Activated CD4-positive, alpha-beta memory T cell treated with anti-CD3 and anti-CD28 coated beads for 36 hours (primary cell): Measurements from ENCODE around the gene DCST1. TPM values are rescaled to one million over a fixed set of nuclear protein-coding genes. Genes with fewer than 3 reads are reported as not detected.
A peak's percentile ranks its signal among the peaks of the same experiment; 100 is the strongest.

Experiments
- CTCF ChIA-PET: fragments of 350-600 bp; sonication (Branson Sonifier 250); formaldehyde crosslinking; loops from one replicate; lab custom pipeline; 2021; ENCODE audit warnings: antibody characterized with exemption, inconsistent platforms; lab: Charles Lee
- POLR2A ChIA-PET: fragments of 350-600 bp; sonication (Branson Sonifier 250); formaldehyde crosslinking; loops from one replicate; lab custom pipeline; 2021; ENCODE audit warnings: antibody characterized with exemption; lab: Charles Lee
- DNase-seq: peaks from one replicate; pipeline ENCODE4 v3.0.0-alpha.2; 2020
- H3K27ac Mint-ChIP-seq: one replicate; pipeline ENCODE4 v1.8.0; 2021; ENCODE audit warnings: mixed read lengths
- H3K27me3 Mint-ChIP-seq: one replicate; pipeline ENCODE4 v1.8.0; 2021; ENCODE audit warnings: mixed read lengths
- H3K36me3 Mint-ChIP-seq: one replicate; pipeline ENCODE4 v1.8.0; 2021; ENCODE audit warnings: mixed read lengths
- H3K4me1 Mint-ChIP-seq: one replicate; pipeline ENCODE4 v1.8.0; 2021; ENCODE audit warnings: low read depth, mixed read lengths
- H3K4me3 Mint-ChIP-seq: one replicate; pipeline ENCODE4 v1.8.0; 2021; ENCODE audit warnings: mild to moderate bottlenecking, mixed read lengths
- H3K9me3 Mint-ChIP-seq: one replicate; pipeline ENCODE4 v1.8.0; 2021; ENCODE audit warnings: mixed read lengths
- intact Hi-C: fragments of 100-400 bp; cut with micrococcal nuclease; formaldehyde crosslinking; loops from one replicate; pipeline ENCODE4 v1.15.1; 2023
- total RNA-seq, 2 experiments: library from RNA; stranded (reverse); gene quantifications; one replicate each; pipeline ENCODE4 v1.2.3, GENCODE V29; 2021

The DCST1 gene
- total RNA-seq, 2 experiments from 2014 or later, result 0.14 TPM; not detected in 1

- peaks cover 36% of the 10 kb centered on the region for H3K27me3 Mint-ChIP-seq
These were observed 45.5 kb downstream of the DCST1 start for GRCh38 chr1:155079210-155079486.

GRCh38 chr1:155079487-155080311 is 46.1 kb downstream of the DCST1 start:
- no peak for DNase-seq
- Mint-ChIP-seq H3K4me3 (peak overlapping the region; percentile 56), H3K4me1 (peaks cover 38% of the 10 kb centered on the region), H3K27me3 (peaks cover 40% of the 10 kb centered on the region), H3K36me3 (no peaks in the 10 kb centered on the region), H3K27ac (no peak overlapping the region), H3K9me3 (no peaks in the 10 kb centered on the region)
- ChIA-PET CTCF (interaction anchor here (0.9 to 3.0 kb wide), 5 partner anchors 18 to 96 kb away, joined by 3 to 10 read pairs (median 7); partner anchors contain the start of genes ADAM15 and KRTCAP2), POLR2A (interaction anchor here (0.5 kb wide), 1 partner anchor 12 kb away, joined by 4 read pairs; no protein-coding TSS in a partner anchor)
- intact Hi-C loops, result no loop called here

More at GRCh38 chr1:155079210-155079486, 45.5 kb downstream of the DCST1 start:
- H3K9me3 Mint-ChIP-seq, result no peaks in the 10 kb centered on the region
- ChIA-PET POLR2A (interaction anchor here (0.5 kb wide), 1 partner anchor 11 kb away, joined by 4 read pairs; no protein-coding TSS in a partner anchor), CTCF (interaction anchor here (0.5 to 3.0 kb wide), 5 partner anchors 18 to 94 kb away, joined by 3 to 10 read pairs (median 4); partner anchors contain the start of genes ADAM15 and KRTCAP2)
- H3K4me3 Mint-ChIP-seq, result peak overlapping the region; percentile 56
- no peak overlapping the region for H3K27ac Mint-ChIP-seq
- peaks cover 34% of the 10 kb centered on the region for H3K4me1 Mint-ChIP-seq
- intact Hi-C loops, result no loop called here
- DNase-seq, result no peak
- no peaks in the 10 kb centered on the region for H3K36me3 Mint-ChIP-seq

- Mint-ChIP-seq H3K4me3 (no peak overlapping the region), H3K4me1 (peaks cover 40% of the 10 kb centered on the region)
These were observed 46.9 kb downstream of the DCST1 start for GRCh38 chr1:155080312-155081228.

GRCh38 chr1:155081472-155082300 is 48.1 kb downstream of the DCST1 start:
- Mint-ChIP-seq H3K36me3 (no peaks in the 10 kb centered on the region), H3K27me3 (peaks cover 40% of the 10 kb centered on the region), H3K9me3 (no peaks in the 10 kb centered on the region), H3K27ac (no peak overlapping the region), H3K4me3 (peak overlapping the region; percentile 56), H3K4me1 (peaks cover 44% of the 10 kb centered on the region)
- CTCF ChIA-PET, result interaction anchor here (0.6 to 4.7 kb wide), 14 partner anchors 10 to 94 kb away, joined by 3 to 125 read pairs (median 4); partner anchors contain the start of genes ADAM15, EFNA4 and KRTCAP2
- POLR2A ChIA-PET, result no interaction called here
- intact Hi-C loops, result no loop called here
- no peak for DNase-seq

More at GRCh38 chr1:155080312-155081228, 46.9 kb downstream of the DCST1 start:
- intact Hi-C loops, result no loop called here
- Mint-ChIP-seq H3K36me3 (no peaks in the 10 kb centered on the region), H3K27me3 (peaks cover 40% of the 10 kb centered on the region), H3K27ac (no peak overlapping the region), H3K9me3 (no peaks in the 10 kb centered on the region)
- peak; percentile 45 for DNase-seq
- ChIA-PET POLR2A (no interaction called here), CTCF (interaction anchor here (0.8 to 3.0 kb wide), 10 partner anchors 10 to 95 kb away, joined by 3 to 10 read pairs (median 4); partner anchors contain the start of genes ADAM15 and KRTCAP2)

- Mint-ChIP-seq H3K4me3 (peak overlapping the region; percentile 16), H3K4me1 (peaks cover 44% of the 10 kb centered on the region), H3K27me3 (peaks cover 40% of the 10 kb centered on the region), H3K36me3 (no peaks in the 10 kb centered on the region), H3K27ac (no peak overlapping the region), H3K9me3 (no peaks in the 10 kb centered on the region)
- intact Hi-C loops, result no loop called here
- ChIA-PET POLR2A (no interaction called here), CTCF (interaction anchor here (1.0 to 4.7 kb wide), 7 partner anchors 9 to 90 kb away, joined by 3 to 125 read pairs (median 5); partner anchors contain the start of genes EFNA4 and KRTCAP2)
- DNase-seq, result peak; percentile 46
These were observed 48.9 kb downstream of the DCST1 start for GRCh38 chr1:155082301-155083051.

- Mint-ChIP-seq H3K4me3 (no peak overlapping the region), H3K36me3 (no peaks in the 10 kb centered on the region), H3K27ac (no peak overlapping the region), H3K9me3 (no peaks in the 10 kb centered on the region), H3K27me3 (peaks cover 40% of the 10 kb centered on the region), H3K4me1 (peaks cover 44% of the 10 kb centered on the region)
- ChIA-PET POLR2A (no interaction called here), CTCF (interaction anchor here (1.0 to 4.7 kb wide), 10 partner anchors 7 to 122 kb away, joined by 3 to 125 read pairs (median 6); partner anchors contain the start of genes ADAM15, EFNA3, EFNA4 and KRTCAP2)
- DNase-seq, result no peak
- intact Hi-C loops, result no loop called here
These were observed 49.5 kb downstream of the DCST1 start for GRCh38 chr1:155083052-155083541.

GRCh38 chr1:155083865-155084721 is 50.5 kb downstream of the DCST1 start:
- Mint-ChIP-seq H3K36me3 (no peaks in the 10 kb centered on the region), H3K27ac (peak overlapping the region; percentile 11), H3K9me3 (no peaks in the 10 kb centered on the region), H3K27me3 (peaks cover 40% of the 10 kb centered on the region), H3K4me3 (peak overlapping the region; percentile 92), H3K4me1 (peaks cover 43% of the 10 kb centered on the region)
- intact Hi-C loops, result loop anchor here (1.0 to 2.0 kb wide), 8 partner anchors 21 to 525 kb away; partner anchors contain the start of genes CKS1B, EFNA4, FLAD1 and KRTCAP2
- DNase-seq, result peak; percentile 60
- ChIA-PET POLR2A (interaction anchor here (0.6 to 2.3 kb wide), 4 partner anchors 21 to 147 kb away, joined by 3 to 21 read pairs (median 4); partner anchors contain the start of genes EFNA4, KRTCAP2 and PMVK), CTCF (interaction anchor here (0.8 to 4.7 kb wide), 27 partner anchors 8 to 605 kb away, joined by 3 to 125 read pairs (median 10); partner anchors contain the start of genes ADAM15, EFNA3, EFNA4 and FLAD1)

- CTCF ChIA-PET, result interaction anchor here (0.6 to 4.7 kb wide), 54 partner anchors 8 to 679 kb away, joined by 3 to 125 read pairs (median 5); partner anchors contain the start of genes ADAM15, EFNA1, EFNA3 and EFNA4
- intact Hi-C loops, result loop anchor here (1.0 to 2.0 kb wide), 9 partner anchors 22 to 526 kb away; partner anchors contain the start of genes CKS1B, EFNA4, FLAD1 and KRTCAP2
- Mint-ChIP-seq H3K27ac (peak overlapping the region; percentile 84), H3K36me3 (no peaks in the 10 kb centered on the region), H3K4me3 (peak overlapping the region; percentile 92), H3K27me3 (peaks cover 31% of the 10 kb centered on the region), H3K4me1 (peaks cover 35% of the 10 kb centered on the region), H3K9me3 (no peaks in the 10 kb centered on the region)
- POLR2A ChIA-PET, result interaction anchor here (0.6 to 2.3 kb wide), 10 partner anchors 13 to 148 kb away, joined by 3 to 21 read pairs (median 3); partner anchors contain the start of genes EFNA4, KRTCAP2, PBXIP1 and PMVK
- DNase-seq, result peak; percentile 94
These were observed 51.3 kb downstream of the DCST1 start for GRCh38 chr1:155084722-155085503.
